ENCODE results near the gene CD2.

CD2 gene

GRCh38 chr1:116754198-116754977, at the start of gene CD2:
Gene CD2, plus strand, starts transcription at chr1:116754430. Its CDS starts 63 bp downstream, at chr1:116754493.
- no peak for FAIRE-seq

- FAIRE-seq = no peak
Measured at GRCh38 chr1:116706123-116706522, 48.1 kb upstream of the CD2 start.

GRCh38 chr1:116706841-116707240, 47.4 kb upstream of the CD2 start:
- no peak for FAIRE-seq

- FAIRE-seq = no peak
Measured at GRCh38 chr1:116708255-116708900, 45.9 kb upstream of the CD2 start.

GRCh38 chr1:116709666-116710167, 44.5 kb upstream of the CD2 start:
- no peak for FAIRE-seq

- no peak for FAIRE-seq
Measured at GRCh38 chr1:116710420-116711262, 43.6 kb upstream of the CD2 start.

- no peak for FAIRE-seq
Measured at GRCh38 chr1:116711263-116711840, 42.9 kb upstream of the CD2 start.

- no peak for FAIRE-seq
Measured at GRCh38 chr1:116712510-116712909, 41.7 kb upstream of the CD2 start.

GRCh38 chr1:116713474-116713873, 40.8 kb upstream of the CD2 start:
- FAIRE-seq = no peak

- FAIRE-seq = no peak
Measured at GRCh38 chr1:116716391-116716790, 37.8 kb upstream of the CD2 start.

- no peak for FAIRE-seq
Measured at GRCh38 chr1:116717318-116717717, 36.9 kb upstream of the CD2 start.

GRCh38 chr1:116720364-116721038, 33.7 kb upstream of the CD2 start:
- FAIRE-seq = no peak

GRCh38 chr1:116721039-116721405, 33.2 kb upstream of the CD2 start:
- no peak for FAIRE-seq

GRCh38 chr1:116721451-116722007, 32.7 kb upstream of the CD2 start:
- FAIRE-seq = no peak

- FAIRE-seq = no peak
Measured at GRCh38 chr1:116722016-116722838, 32.0 kb upstream of the CD2 start.

GRCh38 chr1:116724765-116725375, 29.4 kb upstream of the CD2 start:
- no peak for FAIRE-seq

- FAIRE-seq = no peak
Measured at GRCh38 chr1:116725798-116726197, 28.4 kb upstream of the CD2 start.

- no peak for FAIRE-seq
Measured at GRCh38 chr1:116726872-116727820, 27.1 kb upstream of the CD2 start.

GRCh38 chr1:116731439-116731838, 22.8 kb upstream of the CD2 start:
- FAIRE-seq = no peak

Measured in colon (tissue), 2 donors.